GM18508 (cell line): Measurements from ENCODE around the gene NAPB.

ENCODE experiments used
- ATAC-seq: cut with Tn5 transposase; IDR thresholded peaks from one replicate; pipeline ENCODE4 v1.9.1; 2021; ENCODE audit warnings: moderate number of reproducible peaks; ENCODE audit not compliant: insufficient read depth, unreplicated experiment

Gene NAPB

GRCh38 chr20:23440004-23440403 lies 18.7 kb upstream of the NAPB start:
- no peak for ATAC-seq

- ATAC-seq = no peak
Observed at GRCh38 chr20:23438661-23439060, 17.4 kb upstream of the NAPB start.

GRCh38 chr20:23437126-23437899 lies 16.0 kb upstream of the NAPB start:
- ATAC-seq = no peak

- ATAC-seq = no peak
Observed at GRCh38 chr20:23436681-23437080, 15.4 kb upstream of the NAPB start.

GRCh38 chr20:23435626-23436539 lies 14.6 kb upstream of the NAPB start:
- no peak for ATAC-seq

- ATAC-seq = no peak
Observed at GRCh38 chr20:23434521-23435313, 13.4 kb upstream of the NAPB start.

- no peak for ATAC-seq
Observed at GRCh38 chr20:23433628-23434027, 12.3 kb upstream of the NAPB start.

GRCh38 chr20:23425129-23425528 lies 3.8 kb upstream of the NAPB start:
- no peak for ATAC-seq

GRCh38 chr20:23419995-23420901 lies 1.0 kb downstream of the NAPB start:
- ATAC-seq = no peak

GRCh38 chr20:23419657-23419994 lies 1.7 kb downstream of the NAPB start:
- no peak for ATAC-seq

- no peak for ATAC-seq
Observed at GRCh38 chr20:23417861-23418260, 3.4 kb downstream of the NAPB start.

- ATAC-seq = no peak
Observed at GRCh38 chr20:23415959-23416583, 5.2 kb downstream of the NAPB start.

- ATAC-seq = no peak
Observed at GRCh38 chr20:23415555-23415954, 5.7 kb downstream of the NAPB start.

GRCh38 chr20:23414526-23415188 lies 6.6 kb downstream of the NAPB start:
- no peak for ATAC-seq

- no peak for ATAC-seq
Observed at GRCh38 chr20:23413862-23414422, 7.3 kb downstream of the NAPB start.

GRCh38 chr20:23412026-23412425 lies 9.3 kb downstream of the NAPB start:
- ATAC-seq = no peak

GRCh38 chr20:23410916-23411695 lies 10.2 kb downstream of the NAPB start:
- ATAC-seq = no peak

GRCh38 chr20:23409800-23410199 lies 11.5 kb downstream of the NAPB start:
- ATAC-seq = no peak
